Liver (tissue), 9 donors: ENCODE data around the gene CYP20A1. TPM values are rescaled to one million over a fixed set of nuclear protein-coding genes. Genes with fewer than 3 reads are reported as not detected.
A peak's percentile ranks its signal among the peaks of the same experiment; 100 is the strongest.

ENCODE experiments used
- DNase-seq: peaks from one replicate; pipeline ENCODE4 v3.0.0-alpha.2; 2017; ENCODE audit warnings: low spot score
- H3K27ac ChIP-seq, 2 donors: one replicate each; pipeline ENCODE4 v1.7.0; 2013; ENCODE audit warnings: inconsistent platforms in 2 of 2, low read length in 2 of 2, control low read depth in 1 of 2, low read depth in 1 of 2, mild to moderate bottlenecking in 1 of 2
- H3K27me3 ChIP-seq, 4 donors: one replicate each; pipeline versions ENCODE4 v1.6.1 to v1.7.0; 2013; ENCODE audit warnings: low read length in 3 of 4, inconsistent platforms in 1 of 4, mild to moderate bottlenecking in 1 of 4, moderate library complexity in 1 of 4; ENCODE audit not compliant: control insufficient read depth in 4 of 4, insufficient read depth in 4 of 4
- H3K36me3 ChIP-seq, 4 donors: one replicate each; pipeline versions ENCODE4 v1.6.1 to v1.7.0; 2013; ENCODE audit warnings: low read length in 3 of 4, mild to moderate bottlenecking in 3 of 4, low read depth in 1 of 4, moderate library complexity in 1 of 4; ENCODE audit not compliant: control insufficient read depth in 4 of 4, insufficient read depth in 3 of 4
- H3K4me1 ChIP-seq, 4 donors: one replicate each; pipeline versions ENCODE4 v1.6.1 to v1.7.0; 2013; ENCODE audit warnings: low read length in 3 of 4, mild to moderate bottlenecking in 3 of 4, moderate library complexity in 1 of 4; ENCODE audit not compliant: control insufficient read depth in 4 of 4, insufficient read depth in 4 of 4
- H3K4me3 ChIP-seq, 3 donors: one replicate each; pipeline versions ENCODE4 v1.6.1 to v1.7.0; 2013; ENCODE audit warnings: low read length in 3 of 3, control low read depth in 1 of 3, low read depth in 1 of 3, mild to moderate bottlenecking in 1 of 3
- H3K9ac ChIP-seq, 2 donors: one replicate each; pipeline ENCODE4 v1.7.0; 2013; ENCODE audit warnings: low read length in 2 of 2, mild to moderate bottlenecking in 2 of 2, moderate library complexity in 2 of 2, control low read depth in 1 of 2, low read depth in 1 of 2
- H3K9me3 ChIP-seq, 4 donors: one replicate each; pipeline versions ENCODE4 v1.6.1 to v1.7.0; 2013; ENCODE audit warnings: low read length in 3 of 4; ENCODE audit not compliant: control insufficient read depth in 4 of 4
- ATF3 ChIP-seq: IDR thresholded peaks from 2 replicates; pipeline ENCODE4 v1.6.1; 2016; ENCODE audit warnings: antibody characterized with exemption
- EGR1 ChIP-seq, 2 donors: IDR thresholded peaks; 2 replicates each; pipeline ENCODE4 v1.6.1; 2016 to 2018; ENCODE audit warnings: antibody characterized with exemption in 2 of 2, low read depth in 2 of 2
- FOXA2 ChIP-seq: IDR thresholded peaks from 2 replicates; pipeline ENCODE4 v1.6.1; 2016; ENCODE audit warnings: antibody characterized with exemption
- GABPA ChIP-seq, 2 donors: IDR thresholded peaks in 1 of 2; conservative IDR thresholded peaks in 1 of 2; 2 replicates each; pipeline ENCODE4 v1.6.1; 2016; ENCODE audit warnings: antibody characterized with exemption in 2 of 2, mild to moderate bottlenecking in 1 of 2, moderate library complexity in 1 of 2
- HNF4A ChIP-seq, 2 donors: conservative IDR thresholded peaks; 2 replicates each; pipeline ENCODE4 v1.6.1; 2016; ENCODE audit warnings: antibody characterized with exemption in 2 of 2, mild to moderate bottlenecking in 2 of 2
- HNF4G ChIP-seq: IDR thresholded peaks from 2 replicates; pipeline ENCODE4 v1.6.1; 2016; ENCODE audit warnings: antibody characterized with exemption
- MAX ChIP-seq: IDR thresholded peaks from 2 replicates; pipeline ENCODE4 v1.6.1; 2016; ENCODE audit warnings: antibody characterized with exemption
- NR2F2 ChIP-seq: IDR thresholded peaks from 2 replicates; pipeline ENCODE4 v1.6.1; 2016; ENCODE audit warnings: antibody characterized with exemption
- RAD21 ChIP-seq, 2 donors: IDR thresholded peaks; 2 replicates each; pipeline ENCODE4 v1.6.1; 2016; ENCODE audit warnings: antibody characterized with exemption in 2 of 2, mild to moderate bottlenecking in 2 of 2
- RXRA ChIP-seq, 2 donors: IDR thresholded peaks; 2 replicates each; pipeline ENCODE4 v1.6.1; 2017 to 2018; ENCODE audit warnings: antibody characterized with exemption in 2 of 2, mild to moderate bottlenecking in 1 of 2
- SP1 ChIP-seq: IDR thresholded peaks from 2 replicates; pipeline ENCODE4 v1.6.1; 2018; ENCODE audit warnings: antibody characterized with exemption, mild to moderate bottlenecking
- polyA plus RNA-seq, 2 donors: library from polyadenylated mRNA; stranded (reverse) in 1 of 2; unstranded in 1 of 2; fragments of 200-250 nt in 1 of 2; fragments of >200 nt in 1 of 2; fragmentation: Nextera tagmentation in 1 of 2; extraction: Ambion mirVana in 1 of 2; gene quantifications; one replicate each; pipeline versions ENCODE4 v1.2.1 to v1.2.3, GENCODE V29; 2013 to 2015
- total RNA-seq, 2 donors: library from RNA; depleted of rRNA; stranded (reverse); fragments of >200 nt; gene quantifications; one replicate each; pipeline ENCODE4 v1.2.3, GENCODE V29; 2014
- TF ChIP-seq, protein P1 (sequence below): fragments of 150-350 bp; IDR thresholded peaks from 2 replicates; pipeline ENCODE4 v1.5.1; 2017; ENCODE audit warnings: improper control_type of control experiment, low read depth, low read length; ENCODE audit not compliant: missing input control
- TF ChIP-seq, protein P2 (sequence below): IDR thresholded peaks from 2 replicates; pipeline ENCODE4 v1.6.1; 2016; ENCODE audit warnings: antibody characterized with exemption, mild to moderate bottlenecking
- donor health status: healthy.
- donor health status: healthy.
- donor health status: healthy.
- donor health status: healthy.
- donor health status: healthy.

Gene CYP20A1
- total and polyA plus RNA-seq, 4 donors: 5.0 to 22.7 (median 16.1) TPM

GRCh38 chr2:203261326-203262159, 22.7 kb downstream of the CYP20A1 start (continued):
- TF ChIP-seq ATF3 (no peak), MAX (no peak), RXRA (IDR thresholded peaks at IDR 0.05) (no peak), SP1 (peak; percentile 34), NR2F2 (no peak), FOXA2 (no peak), RAD21 (IDR thresholded peaks at IDR 0.05) (peak in 1 of 2 donors; percentile 31)
- TF ChIP-seq, protein P1, sequence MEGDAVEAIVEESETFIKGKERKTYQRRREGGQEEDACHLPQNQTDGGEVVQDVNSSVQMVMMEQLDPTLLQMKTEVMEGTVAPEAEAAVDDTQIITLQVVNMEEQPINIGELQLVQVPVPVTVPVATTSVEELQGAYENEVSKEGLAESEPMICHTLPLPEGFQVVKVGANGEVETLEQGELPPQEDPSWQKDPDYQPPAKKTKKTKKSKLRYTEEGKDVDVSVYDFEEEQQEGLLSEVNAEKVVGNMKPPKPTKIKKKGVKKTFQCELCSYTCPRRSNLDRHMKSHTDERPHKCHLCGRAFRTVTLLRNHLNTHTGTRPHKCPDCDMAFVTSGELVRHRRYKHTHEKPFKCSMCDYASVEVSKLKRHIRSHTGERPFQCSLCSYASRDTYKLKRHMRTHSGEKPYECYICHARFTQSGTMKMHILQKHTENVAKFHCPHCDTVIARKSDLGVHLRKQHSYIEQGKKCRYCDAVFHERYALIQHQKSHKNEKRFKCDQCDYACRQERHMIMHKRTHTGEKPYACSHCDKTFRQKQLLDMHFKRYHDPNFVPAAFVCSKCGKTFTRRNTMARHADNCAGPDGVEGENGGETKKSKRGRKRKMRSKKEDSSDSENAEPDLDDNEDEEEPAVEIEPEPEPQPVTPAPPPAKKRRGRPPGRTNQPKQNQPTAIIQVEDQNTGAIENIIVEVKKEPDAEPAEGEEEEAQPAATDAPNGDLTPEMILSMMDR: no peak

- H3K36me3 ChIP-seq: peaks cover 16 to 49% (median 40%) of the 10 kb centered on the region in 4 donors
- H3K4me1 ChIP-seq: no peaks in the 10 kb centered on the region
- H3K9me3 ChIP-seq: no peaks in the 10 kb centered on the region
- H3K9ac ChIP-seq: no peak overlapping the region
- no peak overlapping the region for H3K27ac ChIP-seq
- H3K27me3 ChIP-seq: no peaks in the 10 kb centered on the region
- no peak for DNase-seq
- TF ChIP-seq GABPA (IDR thresholded peaks at IDR 0.05 in 1 of 2, conservative IDR thresholded peaks at IDR 0.05 in 1 of 2) (no peak), HNF4A (conservative IDR thresholded peaks at IDR 0.05) (no peak), RAD21 (IDR thresholded peaks at IDR 0.05) (no peak), NR2F2 (no peak), HNF4G (no peak), ATF3 (no peak), EGR1 (IDR thresholded peaks at IDR 0.05; ENCODE audit: low read depth in 2 of 2) (no peak)
- TF ChIP-seq, protein P2, sequence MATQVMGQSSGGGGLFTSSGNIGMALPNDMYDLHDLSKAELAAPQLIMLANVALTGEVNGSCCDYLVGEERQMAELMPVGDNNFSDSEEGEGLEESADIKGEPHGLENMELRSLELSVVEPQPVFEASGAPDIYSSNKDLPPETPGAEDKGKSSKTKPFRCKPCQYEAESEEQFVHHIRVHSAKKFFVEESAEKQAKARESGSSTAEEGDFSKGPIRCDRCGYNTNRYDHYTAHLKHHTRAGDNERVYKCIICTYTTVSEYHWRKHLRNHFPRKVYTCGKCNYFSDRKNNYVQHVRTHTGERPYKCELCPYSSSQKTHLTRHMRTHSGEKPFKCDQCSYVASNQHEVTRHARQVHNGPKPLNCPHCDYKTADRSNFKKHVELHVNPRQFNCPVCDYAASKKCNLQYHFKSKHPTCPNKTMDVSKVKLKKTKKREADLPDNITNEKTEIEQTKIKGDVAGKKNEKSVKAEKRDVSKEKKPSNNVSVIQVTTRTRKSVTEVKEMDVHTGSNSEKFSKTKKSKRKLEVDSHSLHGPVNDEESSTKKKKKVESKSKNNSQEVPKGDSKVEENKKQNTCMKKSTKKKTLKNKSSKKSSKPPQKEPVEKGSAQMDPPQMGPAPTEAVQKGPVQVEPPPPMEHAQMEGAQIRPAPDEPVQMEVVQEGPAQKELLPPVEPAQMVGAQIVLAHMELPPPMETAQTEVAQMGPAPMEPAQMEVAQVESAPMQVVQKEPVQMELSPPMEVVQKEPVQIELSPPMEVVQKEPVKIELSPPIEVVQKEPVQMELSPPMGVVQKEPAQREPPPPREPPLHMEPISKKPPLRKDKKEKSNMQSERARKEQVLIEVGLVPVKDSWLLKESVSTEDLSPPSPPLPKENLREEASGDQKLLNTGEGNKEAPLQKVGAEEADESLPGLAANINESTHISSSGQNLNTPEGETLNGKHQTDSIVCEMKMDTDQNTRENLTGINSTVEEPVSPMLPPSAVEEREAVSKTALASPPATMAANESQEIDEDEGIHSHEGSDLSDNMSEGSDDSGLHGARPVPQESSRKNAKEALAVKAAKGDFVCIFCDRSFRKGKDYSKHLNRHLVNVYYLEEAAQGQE: no peak
- H3K4me3 ChIP-seq: no peak overlapping the region
Observed at GRCh38 chr2:203279288-203279687, 40.5 kb downstream of the CYP20A1 start.
